GM12891 (cell line): Measurements from ENCODE around the gene COPG1.
"Not testable (repeated sequence)": the region's sequence is repeated elsewhere in the genome, so short reads cannot be mapped to it uniquely, and the experiment has no call there.

ENCODE experiments used
- PAX5 ChIP-seq: IDR thresholded peaks from 2 replicates; pipeline ENCODE4 v1.6.1; 2011; ENCODE audit warnings: low read length, moderate library complexity, mild to moderate bottlenecking; ENCODE audit not compliant: insufficient read depth, severe bottlenecking
- POLR2A ChIP-seq: IDR thresholded peaks from 2 replicates; pipeline ENCODE4 v1.6.1; 2011; ENCODE audit warnings: low read depth, low read length, control low read depth
- POLR2AphosphoS5 ChIP-seq: IDR thresholded peaks from 2 replicates; pipeline ENCODE4 v1.6.1; 2011; ENCODE audit warnings: low read depth, low read length, control low read depth
- SPI1 ChIP-seq: IDR thresholded peaks from 2 replicates; pipeline ENCODE4 v1.6.1; 2011; ENCODE audit warnings: low read depth, low read length, control low read depth
- TAF1 ChIP-seq: IDR thresholded peaks from 2 replicates; pipeline ENCODE4 v1.6.1; 2011; ENCODE audit warnings: low read depth, low read length, control low read depth

DNA sequence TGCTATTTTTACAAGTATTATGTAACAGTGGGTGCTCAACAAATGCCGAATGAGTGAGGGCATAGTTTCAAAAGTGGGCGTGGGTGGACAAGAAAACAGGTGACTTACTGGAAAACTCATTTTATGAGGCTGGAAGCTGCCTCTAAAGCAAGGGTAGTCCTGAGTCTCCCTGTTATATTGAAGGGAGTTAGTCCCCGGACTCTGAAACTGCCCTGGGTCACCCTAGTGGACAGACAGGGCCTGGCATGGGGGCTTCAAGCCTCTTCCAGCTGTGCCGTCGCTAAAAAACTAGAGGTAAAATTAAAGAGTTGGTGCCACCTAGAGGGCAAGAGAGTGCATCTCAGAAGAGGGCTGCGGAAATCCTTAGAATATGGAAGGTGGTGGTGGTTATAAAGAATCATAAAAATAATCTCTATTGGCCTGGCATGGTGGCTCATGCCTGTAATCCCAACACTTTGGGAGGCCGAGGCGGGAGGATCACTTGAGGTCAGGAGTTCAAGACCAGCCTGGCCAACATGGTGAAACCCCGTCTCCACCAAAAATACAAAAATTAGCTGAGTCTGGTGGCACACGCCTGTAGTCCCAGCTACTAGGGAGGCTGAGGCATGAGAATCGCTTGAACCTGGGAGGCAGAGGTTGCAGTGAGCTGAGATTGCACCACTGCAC, 3.6 kb upstream of the COPG1 start:
- not testable (repeated sequence) for TF ChIP-seq POLR2AphosphoS5, POLR2A, SPI1, TAF1, PAX5
